Esophagus (tissue), 2 donors: Measurements from ENCODE around the gene KRT23. TPM values are rescaled to one million over a fixed set of nuclear protein-coding genes. Genes with fewer than 3 reads are reported as not detected.
"Not testable (repeated sequence)": the region's sequence is repeated elsewhere in the genome, so short reads cannot be mapped to it uniquely, and the experiment has no call there.

Experiments
- H3K27ac ChIP-seq, 2 donors: one replicate each; pipeline ENCODE4 v1.5.1; 2013; ENCODE audit warnings: low read depth in 2 of 2, mild to moderate bottlenecking in 2 of 2, inconsistent platforms in 1 of 2, low read length in 1 of 2, moderate library complexity in 1 of 2
- H3K27me3 ChIP-seq, 2 donors: one replicate each; pipeline ENCODE4 v1.6.1; 2013; ENCODE audit warnings: low read length in 2 of 2, control low read depth in 1 of 2, mild to moderate bottlenecking in 1 of 2; ENCODE audit not compliant: insufficient read depth in 2 of 2, control insufficient read depth in 1 of 2
- H3K36me3 ChIP-seq, 2 donors: one replicate each; pipeline ENCODE4 v1.6.1; 2013; ENCODE audit warnings: low read length in 1 of 2; ENCODE audit not compliant: control insufficient read depth in 2 of 2, insufficient read depth in 2 of 2
- H3K4me1 ChIP-seq, 2 donors: one replicate each; pipeline ENCODE4 v1.6.1; 2013; ENCODE audit warnings: low read length in 1 of 2; ENCODE audit not compliant: control insufficient read depth in 2 of 2, insufficient read depth in 2 of 2
- H3K4me3 ChIP-seq, 2 donors: one replicate each; pipeline ENCODE4 v1.5.1; 2013; ENCODE audit warnings: low read length in 2 of 2, mild to moderate bottlenecking in 2 of 2, low read depth in 1 of 2, moderate library complexity in 1 of 2
- H3K9me3 ChIP-seq, 2 donors: one replicate each; pipeline ENCODE4 v1.6.1; 2013; ENCODE audit warnings: mild to moderate bottlenecking in 2 of 2, low read depth in 1 of 2, low read length in 1 of 2, moderate library complexity in 1 of 2; ENCODE audit not compliant: control insufficient read depth in 2 of 2, insufficient read depth in 1 of 2
- WGBS, 2 donors: extraction: QIAGEN DNeasy Blood & Tissue Kit; methylation state at CpG; one replicate each; pipeline ENCODE4 v1.1.7; 2013; 5-methylcytosine and 5-hydroxymethylcytosine counted together
- polyA plus RNA-seq, 2 donors: library from polyadenylated mRNA; stranded (reverse); fragments of 200-250 nt; gene quantifications; one replicate each; pipeline ENCODE4 v1.2.3, GENCODE V29; 2013
- donor health status: healthy with polysubstance abuse.
- donor health status: Bipolar disorder and iron deficiency.

KRT23 gene
- polyA plus RNA-seq, 2 donors = 5.1 to 23.6 TPM

- no peaks in the 10 kb centered on the region for H3K4me1 ChIP-seq
- H3K4me3 ChIP-seq = no peak overlapping the region
- H3K9me3 ChIP-seq = no peaks in the 10 kb centered on the region
- H3K27ac ChIP-seq = no peak overlapping the region
- no peaks in the 10 kb centered on the region for H3K36me3 ChIP-seq
- no peaks in the 10 kb centered on the region for H3K27me3 ChIP-seq
- 87 to 88% methylated on average over 3 of the region's 3 CpGs for WGBS, 2 donors
Measured at GRCh38 chr17:40938981-40939380, 1.5 kb upstream of the KRT23 start.

- Histone ChIP-seq H3K4me1 (no peaks in the 10 kb centered on the region), H3K27ac (no peak overlapping the region), H3K36me3 (no peaks in the 10 kb centered on the region), H3K27me3 (no peaks in the 10 kb centered on the region), H3K4me3 (no peak overlapping the region), H3K9me3 (no peaks in the 10 kb centered on the region)
- WGBS, 2 donors = 42 to 45% methylated on average over 5 of the region's 5 CpGs
Measured at GRCh38 chr17:40936976-40937375, 470 bp downstream of the KRT23 start.

- 75 to 79% methylated on average over 19 of the region's 19 CpGs for WGBS, 2 donors
- no peaks in the 10 kb centered on the region for H3K27me3 ChIP-seq
- H3K27ac ChIP-seq = no peak overlapping the region
- H3K4me1 ChIP-seq = no peaks in the 10 kb centered on the region
- no peaks in the 10 kb centered on the region for H3K9me3 ChIP-seq
- H3K4me3 ChIP-seq = no peak overlapping the region
- H3K36me3 ChIP-seq = no peaks in the 10 kb centered on the region
Measured at GRCh38 chr17:40936437-40936971, 942 bp downstream of the KRT23 start.

- WGBS, 2 donors = 73 to 75% methylated on average over 3 of the region's 3 CpGs
- Histone ChIP-seq H3K4me1 (no peaks in the 10 kb centered on the region), H3K4me3 (no peak overlapping the region), H3K36me3 (no peaks in the 10 kb centered on the region), H3K9me3 (no peaks in the 10 kb centered on the region), H3K27me3 (no peaks in the 10 kb centered on the region), H3K27ac (no peak overlapping the region)
Measured at GRCh38 chr17:40935624-40936023, 1.8 kb downstream of the KRT23 start.

GRCh38 chr17:40932608-40933007 lies 4.8 kb downstream of the KRT23 start:
- Histone ChIP-seq H3K27ac (no peak overlapping the region), H3K4me3 (no peak overlapping the region), H3K9me3 (no peaks in the 10 kb centered on the region), H3K27me3 (no peaks in the 10 kb centered on the region), H3K4me1 (no peaks in the 10 kb centered on the region), H3K36me3 (no peaks in the 10 kb centered on the region)
- WGBS, 2 donors = 34 to 41% methylated on average over 2 of the region's 2 CpGs

- 41 to 56% methylated on average over 3 of the region's 3 CpGs for WGBS, 2 donors
- no peaks in the 10 kb centered on the region for H3K9me3 ChIP-seq
- H3K27me3 ChIP-seq = no peaks in the 10 kb centered on the region
- no peaks in the 10 kb centered on the region for H3K36me3 ChIP-seq
- H3K4me3 ChIP-seq = no peak overlapping the region
- no peaks in the 10 kb centered on the region for H3K4me1 ChIP-seq
- H3K27ac ChIP-seq = no peak overlapping the region
Measured at GRCh38 chr17:40931311-40931710, 6.1 kb downstream of the KRT23 start.

- no peak overlapping the region for H3K4me3 ChIP-seq
- 82 to 83% methylated on average over 8 of the region's 8 CpGs for WGBS, 2 donors
Measured at GRCh38 chr17:40926341-40926740, 11.1 kb downstream of the KRT23 start.

GRCh38 chr17:40922239-40922638 lies 15.2 kb downstream of the KRT23 start:
- Histone ChIP-seq H3K36me3 (no peaks in the 10 kb centered on the region), H3K27ac (no peak overlapping the region), H3K27me3 (no peaks in the 10 kb centered on the region), H3K4me1 (no peaks in the 10 kb centered on the region), H3K4me3 (no peak overlapping the region), H3K9me3 (no peaks in the 10 kb centered on the region)
- 42 to 59% methylated on average over 2 of the region's 2 CpGs for WGBS, 2 donors

More at GRCh38 chr17:40926341-40926740, 11.1 kb downstream of the KRT23 start:
- no peak overlapping the region for H3K27ac ChIP-seq
- H3K36me3 ChIP-seq = no peaks in the 10 kb centered on the region
- no peaks in the 10 kb centered on the region for H3K27me3 ChIP-seq
- H3K4me1 ChIP-seq = no peaks in the 10 kb centered on the region
- no peaks in the 10 kb centered on the region for H3K9me3 ChIP-seq

- H3K4me3 ChIP-seq = no peak overlapping the region
- H3K36me3 ChIP-seq = no peaks in the 10 kb centered on the region
- H3K9me3 ChIP-seq = peaks cover 0 to 2% of the 10 kb centered on the region in 2 donors
- no peak overlapping the region for H3K27ac ChIP-seq
- 67 to 71% methylated on average over 2 of the region's 2 CpGs for WGBS, 2 donors
- no peaks in the 10 kb centered on the region for H3K4me1 ChIP-seq
- no peaks in the 10 kb centered on the region for H3K27me3 ChIP-seq
Measured at GRCh38 chr17:40921026-40921425, 16.4 kb downstream of the KRT23 start.

- not testable (repeated sequence) for H3K9me3 ChIP-seq, H3K36me3 ChIP-seq, H3K27me3 ChIP-seq, H3K4me1 ChIP-seq, H3K4me3 ChIP-seq, H3K27ac ChIP-seq
- WGBS, 2 donors = 96 to 98% methylated on average over 2 of the region's 2 CpGs
Measured at GRCh38 chr17:40917116-40917515, 20.3 kb downstream of the KRT23 start.
